SH-SY5Y (cell line): Measurements from ENCODE around the gene PRDM5.

Experiments
- GATA2 ChIP-seq: IDR thresholded peaks from 2 replicates; pipeline ENCODE4 v1.6.1; 2011; ENCODE audit warnings: mild to moderate bottlenecking, low read depth, low read length
- GATA3 ChIP-seq: IDR thresholded peaks from 2 replicates; pipeline ENCODE4 v1.6.1; 2011; ENCODE audit warnings: low read depth, mild to moderate bottlenecking, low read length, moderate library complexity

DNA sequence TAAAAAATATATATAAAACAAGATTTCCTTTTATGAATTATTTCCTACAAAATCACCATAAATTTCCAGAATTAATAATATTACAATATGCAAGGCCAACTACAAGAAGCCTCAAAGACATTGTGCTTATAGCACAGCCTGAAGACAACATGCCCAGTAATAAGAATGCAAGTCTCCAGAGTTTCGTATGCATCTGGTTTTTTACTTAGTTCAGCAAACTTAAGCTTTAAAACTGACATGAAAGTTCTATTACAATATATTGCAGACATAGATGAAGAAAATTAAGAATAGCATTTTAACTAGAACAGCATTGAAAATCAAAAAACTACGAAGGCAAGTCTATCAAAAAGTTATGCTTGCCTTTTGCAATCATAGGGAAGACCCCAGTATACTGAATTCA lies 107.6 kb downstream of the PRDM5 start:
- TF ChIP-seq GATA3 = no peak
- TF ChIP-seq GATA2 = no peak
